Stimulated activated effector memory CD8-positive, alpha-beta T cell treated with anti-CD3 and anti-CD28 coated beads, Interleukin-12 subunit alpha, Interleukin-12 subunit beta, amount 100 ng/mL, for 72 hours (primary cell): ENCODE data around the gene ZNF101.

ENCODE experiments used
- ATAC-seq: fragments of 150-1000 bp; cut with Tn5 transposase; 2 replicates; pipeline ENCODE4 v1.10.0; 2021
- DNase-seq, 2 donors: peaks; one replicate each; pipeline ENCODE4 v3.0.0; 2021 to 2022; ENCODE audit warnings: low spot score in 2 of 2
- H3K27ac Mint-ChIP-seq: one replicate; pipeline ENCODE4 v1.8.0; 2022; ENCODE audit warnings: mild to moderate bottlenecking, mixed read lengths
- H3K36me3 Mint-ChIP-seq: one replicate; pipeline ENCODE4 v1.8.0; 2022; ENCODE audit warnings: mild to moderate bottlenecking, mixed read lengths
- H3K4me1 Mint-ChIP-seq: one replicate; pipeline ENCODE4 v1.8.0; 2022; ENCODE audit warnings: mixed read lengths
- H3K4me3 Mint-ChIP-seq: one replicate; pipeline ENCODE4 v1.8.0; 2022; ENCODE audit warnings: mild to moderate bottlenecking, mixed read lengths
- H3K9me3 Mint-ChIP-seq: one replicate; pipeline ENCODE4 v1.8.0; 2022; ENCODE audit warnings: mixed read lengths

The ZNF101 gene

GRCh38 chr19:19668230-19669012 lies at the start of gene ZNF101:
Gene ZNF101 (plus strand): TSS chr19:19668839. CDS start chr19:19668964, 125 bp downstream.
- DNase-seq (peak; percentile 87 to 98), ATAC-seq (peak; percentile 88)
- Mint-ChIP-seq H3K4me1 (peaks cover 24% of the 10 kb centered on the region), H3K9me3 (no peaks in the 10 kb centered on the region), H3K4me3 (peak within 1 kb of the TSS; percentile 87), H3K27ac (peak within 1 kb of the TSS; percentile 98), H3K36me3 (peaks cover 64% of the 10 kb centered on the region)

GRCh38 chr19:19619181-19619848 lies 49.3 kb upstream of the ZNF101 start:
- Mint-ChIP-seq H3K9me3 (no peaks in the 10 kb centered on the region), H3K4me1 (peaks cover 62% of the 10 kb centered on the region), H3K4me3 (peak overlapping the region; percentile 94), H3K36me3 (peaks cover 80% of the 10 kb centered on the region), H3K27ac (peak overlapping the region; percentile 95)
- DNase-seq (no peak), ATAC-seq (no peak)

GRCh38 chr19:19619849-19620210 lies 48.8 kb upstream of the ZNF101 start:
- ATAC-seq: no peak
- peaks cover 59% of the 10 kb centered on the region for H3K4me1 Mint-ChIP-seq

GRCh38 chr19:19623383-19623782 lies 45.3 kb upstream of the ZNF101 start:
- H3K9me3 Mint-ChIP-seq: no peaks in the 10 kb centered on the region
- H3K4me1 Mint-ChIP-seq: peaks cover 48% of the 10 kb centered on the region
- H3K36me3 Mint-ChIP-seq: peaks cover 89% of the 10 kb centered on the region
- H3K4me3 Mint-ChIP-seq: no peak overlapping the region
- peak overlapping the region; percentile 29 for H3K27ac Mint-ChIP-seq
- DNase-seq (no peak), ATAC-seq (no peak)

More at GRCh38 chr19:19619849-19620210, 48.8 kb upstream of the ZNF101 start:
- no peak for DNase-seq
- Mint-ChIP-seq H3K4me3 (no peak overlapping the region), H3K36me3 (peaks cover 80% of the 10 kb centered on the region), H3K27ac (no peak overlapping the region), H3K9me3 (no peaks in the 10 kb centered on the region)

GRCh38 chr19:19624032-19624570 lies 44.5 kb upstream of the ZNF101 start:
- DNase-seq (no peak), ATAC-seq (no peak)
- no peak overlapping the region for H3K4me3 Mint-ChIP-seq
- H3K36me3 Mint-ChIP-seq: peaks cover 89% of the 10 kb centered on the region
- peaks cover 48% of the 10 kb centered on the region for H3K4me1 Mint-ChIP-seq
- peak overlapping the region; percentile 29 for H3K27ac Mint-ChIP-seq
- H3K9me3 Mint-ChIP-seq: no peaks in the 10 kb centered on the region

GRCh38 chr19:19626516-19627472 lies 41.8 kb upstream of the ZNF101 start:
- no peaks in the 10 kb centered on the region for H3K9me3 Mint-ChIP-seq
- peak overlapping the region; percentile 92 for H3K27ac Mint-ChIP-seq
- H3K36me3 Mint-ChIP-seq: peaks cover 99% of the 10 kb centered on the region
- peak overlapping the region; percentile 89 for H3K4me3 Mint-ChIP-seq
- ATAC-seq: no peak
- peaks cover 33% of the 10 kb centered on the region for H3K4me1 Mint-ChIP-seq
- DNase-seq: no peak

- Mint-ChIP-seq H3K4me3 (peak within 1 kb of the TSS; percentile 89), H3K9me3 (no peaks in the 10 kb centered on the region), H3K36me3 (peaks cover 99% of the 10 kb centered on the region), H3K4me1 (peaks cover 33% of the 10 kb centered on the region), H3K27ac (peak within 1 kb of the TSS; percentile 92)
- ATAC-seq (peak; percentile 75), DNase-seq (peak; percentile 65 to 83)
Observed at GRCh38 chr19:19627621-19628500, 40.8 kb upstream of the ZNF101 start, which contains the start of gene LPAR2. Gene LPAR2 (minus strand): TSS chr19:19628220. CDS start chr19:19627275, 945 bp downstream.

GRCh38 chr19:19628501-19629134 lies 40.0 kb upstream of the ZNF101 start:
- peaks cover 99% of the 10 kb centered on the region for H3K36me3 Mint-ChIP-seq
- peak in 1 of 2 donors; percentile 48 for DNase-seq

GRCh38 chr19:19630062-19630414 lies 38.6 kb upstream of the ZNF101 start:
- peaks cover 40% of the 10 kb centered on the region for H3K4me1 Mint-ChIP-seq
- H3K4me3 Mint-ChIP-seq: no peak overlapping the region
- H3K36me3 Mint-ChIP-seq: peaks cover 99% of the 10 kb centered on the region
- DNase-seq (no peak), ATAC-seq (no peak)
- no peak overlapping the region for H3K27ac Mint-ChIP-seq
- no peaks in the 10 kb centered on the region for H3K9me3 Mint-ChIP-seq

More at GRCh38 chr19:19628501-19629134, 40.0 kb upstream of the ZNF101 start:
- peak; percentile 82 for ATAC-seq
- Mint-ChIP-seq H3K27ac (peak overlapping the region; percentile 92), H3K4me3 (peak overlapping the region; percentile 89), H3K4me1 (peaks cover 37% of the 10 kb centered on the region), H3K9me3 (no peaks in the 10 kb centered on the region)

- no peak overlapping the region for H3K27ac Mint-ChIP-seq
- DNase-seq (no peak), ATAC-seq (no peak)
- peaks cover 99% of the 10 kb centered on the region for H3K36me3 Mint-ChIP-seq
- H3K4me1 Mint-ChIP-seq: peaks cover 41% of the 10 kb centered on the region
- H3K9me3 Mint-ChIP-seq: no peaks in the 10 kb centered on the region
- no peak overlapping the region for H3K4me3 Mint-ChIP-seq
Observed at GRCh38 chr19:19630426-19630825, 38.2 kb upstream of the ZNF101 start.

- Mint-ChIP-seq H3K36me3 (peaks cover 99% of the 10 kb centered on the region), H3K9me3 (no peaks in the 10 kb centered on the region), H3K27ac (no peak overlapping the region)
Observed at GRCh38 chr19:19631346-19631745, 37.3 kb upstream of the ZNF101 start.

GRCh38 chr19:19632661-19633060 lies 36.0 kb upstream of the ZNF101 start:
- ATAC-seq: no peak
- peaks cover 27% of the 10 kb centered on the region for H3K4me1 Mint-ChIP-seq
- peaks cover 99% of the 10 kb centered on the region for H3K36me3 Mint-ChIP-seq
- peak overlapping the region; percentile 87 for H3K27ac Mint-ChIP-seq
- no peak for DNase-seq
- H3K9me3 Mint-ChIP-seq: no peaks in the 10 kb centered on the region
- H3K4me3 Mint-ChIP-seq: no peak overlapping the region

More at GRCh38 chr19:19631346-19631745, 37.3 kb upstream of the ZNF101 start:
- ATAC-seq (no peak), DNase-seq (no peak)
- H3K4me3 Mint-ChIP-seq: no peak overlapping the region
- peaks cover 40% of the 10 kb centered on the region for H3K4me1 Mint-ChIP-seq

- peaks cover 97% of the 10 kb centered on the region for H3K36me3 Mint-ChIP-seq
- H3K9me3 Mint-ChIP-seq: no peaks in the 10 kb centered on the region
- H3K4me3 Mint-ChIP-seq: no peak overlapping the region
- no peak for ATAC-seq
- H3K4me1 Mint-ChIP-seq: peaks cover 21% of the 10 kb centered on the region
- H3K27ac Mint-ChIP-seq: peak overlapping the region; percentile 87
- DNase-seq: no peak
Observed at GRCh38 chr19:19633711-19634515, 34.7 kb upstream of the ZNF101 start.
